IMR-90 (cell line): ENCODE measurements around the gene ANO1. TPM values are rescaled to one million over a fixed set of nuclear protein-coding genes. Genes with fewer than 3 reads are reported as not detected.

Experiments
- ATAC-seq: fragments of 200-7000 bp; cut with Tn5 transposase; 2 replicates; pipeline ENCODE4 v1.9.1; 2020; ENCODE audit warnings: low read depth, mild to moderate bottlenecking, moderate library complexity
- BruUV-seq: library from RNA; stranded (reverse); fragments of 400-500 nt; replicated peaks from 2 replicates; lab custom pipeline; 2021; lab: Mats Ljungman, UMichigan
- CTCF ChIA-PET: fragments of 300-600 bp; formaldehyde crosslinking; extraction: SDS; loops from one replicate; lab custom pipeline; 2021; ENCODE audit warnings: antibody characterized with exemption; lab: Yijun Ruan, JAX
- POLR2A ChIA-PET: fragments of 300-600 bp; sonication (Branson Sonifier 250); formaldehyde crosslinking; loops from one replicate; lab custom pipeline; 2022; ENCODE audit warnings: antibody characterized with exemption; ENCODE audit not compliant: unreplicated experiment; lab: Charles Lee
- DNase-seq: peaks from one replicate; pipeline ENCODE4 v3.0.0; 2013
- H2AFZ ChIP-seq: replicated peaks from 2 replicates; pipeline ENCODE3; 2013; ENCODE audit warnings: low read length, mild to moderate bottlenecking; ENCODE audit not compliant: poor library complexity
- H2AK5ac ChIP-seq: 2 replicates; pipeline ENCODE4 v1.6.1; 2013; ENCODE audit warnings: low read depth, low read length, inconsistent platforms
- H2AK9ac ChIP-seq: replicated peaks from 2 replicates; pipeline ENCODE3; 2013; ENCODE audit warnings: mild to moderate bottlenecking, low read depth, low read length, moderate library complexity; ENCODE audit not compliant: poor library complexity
- H2BK120ac ChIP-seq: 2 replicates; pipeline ENCODE4 v1.6.1; 2013; ENCODE audit warnings: low read depth, low read length, inconsistent platforms
- H2BK15ac ChIP-seq: 3 replicates; pipeline ENCODE4 v1.6.1; 2013; ENCODE audit warnings: low read depth, low read length, inconsistent platforms
- H2BK20ac ChIP-seq: 2 replicates; pipeline ENCODE4 v1.6.1; 2013; ENCODE audit warnings: low read depth, mild to moderate bottlenecking, inconsistent platforms, low read length, moderate library complexity
- H2BK5ac ChIP-seq: 2 replicates; pipeline ENCODE4 v1.6.1; 2013; ENCODE audit warnings: mild to moderate bottlenecking, low read depth, low read length, inconsistent platforms; ENCODE audit not compliant: poor library complexity, severe bottlenecking
- H3K14ac ChIP-seq: replicated peaks from 2 replicates; pipeline ENCODE4 v1.6.1; 2013; ENCODE audit warnings: low read depth, low read length, inconsistent platforms
- H3K18ac ChIP-seq: 2 replicates; pipeline ENCODE4 v1.6.1; 2013; ENCODE audit warnings: low read depth, low read length, control low read depth
- H3K23ac ChIP-seq: 2 replicates; pipeline ENCODE4 v1.6.1; 2013; ENCODE audit warnings: low read depth, low read length, inconsistent platforms
- H3K27ac ChIP-seq: 2 replicates; pipeline ENCODE4 v1.5.1; 2013; ENCODE audit warnings: mild to moderate bottlenecking, control low read depth, low read length; ENCODE audit not compliant: insufficient read depth
- H3K27me3 ChIP-seq: 2 replicates; pipeline ENCODE4 v1.6.1; 2013; ENCODE audit warnings: low read length; ENCODE audit not compliant: control insufficient read depth, insufficient read depth
- H3K36me3 ChIP-seq: 2 replicates; pipeline ENCODE4 v1.6.1; 2013; ENCODE audit warnings: low read length, mixed read lengths; ENCODE audit not compliant: control insufficient read depth, insufficient read depth
- H3K4ac ChIP-seq: 2 replicates; pipeline ENCODE4 v1.6.1; 2013; ENCODE audit warnings: low read depth, low read length, inconsistent platforms
- H3K4me1 ChIP-seq: 2 replicates; pipeline ENCODE4 v1.6.1; 2013; ENCODE audit warnings: low read length, mixed read lengths; ENCODE audit not compliant: control insufficient read depth, insufficient read depth
- H3K4me2 ChIP-seq: 2 replicates; pipeline ENCODE4 v1.6.1; 2013; ENCODE audit warnings: low read depth, mild to moderate bottlenecking, control low read depth, low read length, moderate library complexity
- H3K4me3 ChIP-seq: 2 replicates; pipeline ENCODE4 v1.5.1; 2013; ENCODE audit warnings: low read depth, mild to moderate bottlenecking, control low read depth, low read length, moderate library complexity; ENCODE audit not compliant: insufficient read depth
- H3K56ac ChIP-seq: 2 replicates; pipeline ENCODE4 v1.6.1; 2013; ENCODE audit warnings: low read length, inconsistent platforms; ENCODE audit not compliant: insufficient read depth; ENCODE audit errors: extremely low read depth
- H3K79me1 ChIP-seq, 2 experiments: 2 replicates each; pipeline ENCODE4 v1.6.1; 2013; ENCODE audit warnings: low read length in 2 of 2, inconsistent platforms in 1 of 2, low read depth in 1 of 2
- H3K9ac ChIP-seq: 2 replicates; pipeline ENCODE4 v1.6.1; 2013; ENCODE audit warnings: low read depth, low read length, control low read depth
- H3K9me1 ChIP-seq: 2 replicates; pipeline ENCODE4 v1.6.1; 2013; ENCODE audit warnings: low read length, inconsistent platforms; ENCODE audit not compliant: insufficient read depth
- H3K9me3 ChIP-seq: 2 replicates; pipeline ENCODE4 v1.6.1; 2013; ENCODE audit warnings: low read length; ENCODE audit not compliant: control insufficient read depth, insufficient read depth
- H4K20me1 ChIP-seq: 2 replicates; pipeline ENCODE4 v1.6.1; 2013; ENCODE audit warnings: low read length, inconsistent platforms; ENCODE audit not compliant: insufficient read depth
- H4K5ac ChIP-seq: 2 replicates; pipeline ENCODE4 v1.6.1; 2013; ENCODE audit warnings: mild to moderate bottlenecking, low read depth, low read length, control low read depth
- H4K8ac ChIP-seq, 2 experiments: 2 replicates each; pipeline ENCODE4 v1.6.1; 2013; ENCODE audit warnings: low read depth in 2 of 2, low read length in 2 of 2, control low read depth in 1 of 2, inconsistent platforms in 1 of 2
- H4K91ac ChIP-seq: 2 replicates; pipeline ENCODE4 v1.6.1; 2013; ENCODE audit warnings: low read depth, low read length, inconsistent platforms; ENCODE audit not compliant: insufficient read depth
- BHLHE40 ChIP-seq: fragments of 150-350 bp; IDR thresholded peaks from 2 replicates; pipeline ENCODE4 v1.6.1; 2016; ENCODE audit warnings: mild to moderate bottlenecking, low read depth, low read length
- CEBPB ChIP-seq: IDR thresholded peaks from 2 replicates; pipeline ENCODE4 v1.6.1; 2012; ENCODE audit warnings: low read depth, low read length, improper control_type of control experiment
- CHD1 ChIP-seq: IDR thresholded peaks from 2 replicates; pipeline ENCODE4 v1.6.1; 2012; ENCODE audit warnings: low read depth, low read length, improper control_type of control experiment
- CTCF ChIP-seq: conservative IDR thresholded peaks from 2 replicates; pipeline ENCODE4 v1.5.1; 2012; ENCODE audit warnings: mild to moderate bottlenecking, low read depth, low read length, improper control_type of control experiment
- ELK1 ChIP-seq: fragments of 150-350 bp; IDR thresholded peaks from 2 replicates; pipeline ENCODE4 v1.6.1; 2016; ENCODE audit warnings: low read depth, mild to moderate bottlenecking, low read length, moderate library complexity, borderline replicate concordance
- FOS ChIP-seq: fragments of 150-350 bp; IDR thresholded peaks from 2 replicates; pipeline ENCODE4 v1.6.1; 2016; ENCODE audit warnings: low read depth, low read length
- MAFK ChIP-seq: IDR thresholded peaks from 2 replicates; pipeline ENCODE4 v1.6.1; 2012; ENCODE audit warnings: low read depth, low read length, improper control_type of control experiment
- MAZ ChIP-seq: IDR thresholded peaks from 2 replicates; pipeline ENCODE4 v1.6.1; 2012; ENCODE audit warnings: low read depth, mild to moderate bottlenecking, low read length, improper control_type of control experiment, moderate library complexity, borderline replicate concordance
- MXI1 ChIP-seq: IDR thresholded peaks from 2 replicates; pipeline ENCODE4 v1.6.1; 2012; ENCODE audit warnings: low read depth, mild to moderate bottlenecking, low read length, moderate library complexity, borderline replicate concordance
- NFE2L2 ChIP-seq: fragments of 150-350 bp; IDR thresholded peaks from 2 replicates; pipeline ENCODE4 v1.6.1; 2016; ENCODE audit warnings: low read depth, mild to moderate bottlenecking, low read length
- POLR2A ChIP-seq: IDR thresholded peaks from 2 replicates; pipeline ENCODE4 v1.6.1; 2012; ENCODE audit warnings: mild to moderate bottlenecking, low read depth, low read length
- RAD21 ChIP-seq: IDR thresholded peaks from 2 replicates; pipeline ENCODE4 v1.6.1; 2012; ENCODE audit warnings: low read length, improper control_type of control experiment
- RCOR1 ChIP-seq: IDR thresholded peaks from 2 replicates; pipeline ENCODE4 v1.6.1; 2012; ENCODE audit warnings: mild to moderate bottlenecking, low read length, improper control_type of control experiment; ENCODE audit not compliant: insufficient replicate concordance
- RFX5 ChIP-seq: IDR thresholded peaks from 2 replicates; pipeline ENCODE4 v1.8.0; 2012; ENCODE audit warnings: low read depth, mild to moderate bottlenecking, low read length, moderate library complexity
- SMC3 ChIP-seq: fragments of 150-350 bp; IDR thresholded peaks from 2 replicates; pipeline ENCODE4 v1.6.1; 2016; ENCODE audit warnings: low read depth, mild to moderate bottlenecking, antibody characterized with exemption, low read length, moderate library complexity
- USF2 ChIP-seq: fragments of 150-350 bp; IDR thresholded peaks from 2 replicates; pipeline ENCODE4 v1.6.1; 2017; ENCODE audit warnings: mild to moderate bottlenecking, antibody characterized with exemption, low read length, low read depth
- WGBS, 2 experiments: methylation state at CpG; one replicate each; pipeline versions ENCODE4 v1.1.5 to v1.1.7; 2013; ENCODE audit warnings: missing lambda C conversion rate in 2 of 2; ENCODE audit not compliant: insufficient read length in 1 of 2; ENCODE audit errors: extremely low coverage in 2 of 2; 5-methylcytosine and 5-hydroxymethylcytosine counted together
- dilution Hi-C: fragments of 300-500 bp; cut with HindIII; formaldehyde crosslinking; loops from one replicate; pipeline ENCODE4 v1.14.3; 2018; ENCODE audit warnings: low sequenced_read_pairs; ENCODE audit not compliant: unreplicated experiment
- in situ Hi-C: fragments of 300-500 bp; cut with MboI; formaldehyde crosslinking; loops from 3 replicates; pipeline ENCODE4 v1.14.3; 2019; ENCODE audit warnings: low sequenced_read_pairs, inconsistent platforms, mixed read lengths
- intact Hi-C: fragments of 100-400 bp; cut with micrococcal nuclease; formaldehyde crosslinking; loops from 2 replicates; pipeline ENCODE4 v1.10.0; 2022
- polyA plus RNA-seq, 3 experiments: library from polyadenylated mRNA; depleted of rRNA; stranded (reverse); fragments of >200 nt; gene quantifications; 2 replicates each; pipeline ENCODE4 v1.2.3, GENCODE V29; 2012; ENCODE audit warnings: low replicate concordance in 1 of 3
- total RNA-seq: library from RNA; depleted of rRNA; stranded (reverse); fragments of >200 nt; gene quantifications from 2 replicates; pipeline ENCODE4 v1.2.3, GENCODE V29; 2012

The ANO1 gene
- total and polyA plus RNA-seq, 2 of the 4 experiments (the other 2 are of a cell fraction), result 4.1 to 10.7 TPM

- DNase-seq, result no peak
- Histone ChIP-seq H2AK9ac (peak overlapping the region; percentile 16), H3K18ac (no peak overlapping the region), H2BK120ac (no peak overlapping the region), H4K8ac (no peak overlapping the region), H2BK20ac (no peak overlapping the region), H3K4me1 (no peaks in the 10 kb centered on the region), H4K91ac (no peak overlapping the region), H2AFZ (no peak overlapping the region), H3K9ac (no peak overlapping the region), H3K9me3 (no peaks in the 10 kb centered on the region), H3K14ac (no peak overlapping the region), H3K27me3 (no peaks in the 10 kb centered on the region), H3K23ac (no peak overlapping the region), H3K4ac (no peak overlapping the region), H3K36me3 (peaks cover 26% of the 10 kb centered on the region; the same call in 1 of the 2 replicates), H3K4me2 (no peak overlapping the region), H3K56ac (no peak overlapping the region), H2AK5ac (no peak overlapping the region), H3K4me3 (no peak overlapping the region), H3K79me1 (no peaks in the 10 kb centered on the region), H2BK5ac (no peak overlapping the region), H2BK15ac (no peak overlapping the region), H4K20me1 (no peaks in the 10 kb centered on the region), H3K27ac (no peak overlapping the region), H3K9me1 (no peaks in the 10 kb centered on the region), H4K5ac (no peak overlapping the region)
- TF ChIP-seq RAD21 (no peak), MXI1 (no peak), CEBPB (no peak), CTCF (no peak), POLR2A (no peak), SMC3 (no peak), ELK1 (no peak), RCOR1 (no peak), CHD1 (no peak), BHLHE40 (no peak), RFX5 (no peak), FOS (no peak), USF2 (no peak), MAZ (no peak), MAFK (no peak), NFE2L2 (no peak)
- ChIA-PET CTCF (no interaction called here), POLR2A (no interaction called here)
- dilution Hi-C loops, result loop anchor here (25.0 kb wide), 1 partner anchor 258 kb away; no protein-coding TSS in a partner anchor
- ATAC-seq, result no peak
- intact Hi-C loops, result no loop called here
- in situ Hi-C loops, result no loop called here
- 86% methylated on average over 12 of the region's 22 CpGs; no CpG with 5 or more reads in 1 of the 2 experiments for WGBS, 2 experiments
- no TSS peak for BruUV-seq
Observed at GRCh38 chr11:70170596-70171210, 92.6 kb downstream of the ANO1 start.
